ENCODE data around the gene C2orf42.
"Not testable (repeated sequence)": the region's sequence is repeated elsewhere in the genome, so short reads cannot be mapped to it uniquely, and the experiment has no call there.

C2orf42 gene

GRCh38 chr2:70190418-70191243, at the start of gene C2orf42:
Gene C2orf42, minus strand, starts transcription at chr2:70191019. Its CDS starts 9,034 bp downstream, at chr2:70181985.
- peak; percentile 97 for DNase-seq

GRCh38 chr2:70240599-70240998, 49.8 kb upstream of the C2orf42 start:
- DNase-seq: no peak

DNA sequence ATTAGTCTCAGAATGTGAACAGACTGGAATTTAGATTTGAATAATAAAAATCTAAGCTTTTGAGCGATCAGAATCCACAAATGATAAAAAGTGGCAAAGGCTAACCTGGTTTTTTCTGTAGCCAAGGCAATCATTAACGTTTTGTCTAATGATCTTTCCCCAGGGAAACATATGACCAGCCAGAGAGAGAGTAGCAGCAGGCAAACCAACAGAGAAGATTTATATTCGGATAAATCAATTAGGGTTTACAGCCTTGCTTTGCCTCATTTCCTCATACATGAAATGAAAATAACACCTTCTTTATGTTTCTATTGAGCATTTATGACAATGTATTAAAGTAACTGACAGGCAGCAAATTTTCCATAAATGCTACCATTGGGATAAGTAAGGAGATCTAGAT, 43.1 kb upstream of the C2orf42 start:
- no peak for DNase-seq

DNA sequence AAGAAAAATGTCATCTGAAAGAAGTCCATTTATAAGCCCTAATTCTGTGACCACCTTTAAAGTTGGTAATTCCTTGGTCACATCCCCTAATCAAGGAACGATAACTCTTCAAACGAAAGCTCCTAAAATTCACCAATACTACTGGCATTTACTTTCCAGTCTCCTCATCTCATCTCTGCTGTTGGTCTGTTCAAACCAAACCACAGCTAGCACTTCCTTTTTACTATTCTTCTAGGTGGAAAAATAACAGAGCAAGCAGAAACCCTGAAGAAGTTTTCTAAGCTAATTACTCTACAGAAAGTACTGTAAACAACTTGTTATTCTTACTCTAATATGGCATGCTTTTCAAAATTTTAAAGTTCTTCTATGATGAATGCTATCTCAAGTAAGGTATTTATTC, 36.0 kb upstream of the C2orf42 start:
- DNase-seq: no peak

DNA sequence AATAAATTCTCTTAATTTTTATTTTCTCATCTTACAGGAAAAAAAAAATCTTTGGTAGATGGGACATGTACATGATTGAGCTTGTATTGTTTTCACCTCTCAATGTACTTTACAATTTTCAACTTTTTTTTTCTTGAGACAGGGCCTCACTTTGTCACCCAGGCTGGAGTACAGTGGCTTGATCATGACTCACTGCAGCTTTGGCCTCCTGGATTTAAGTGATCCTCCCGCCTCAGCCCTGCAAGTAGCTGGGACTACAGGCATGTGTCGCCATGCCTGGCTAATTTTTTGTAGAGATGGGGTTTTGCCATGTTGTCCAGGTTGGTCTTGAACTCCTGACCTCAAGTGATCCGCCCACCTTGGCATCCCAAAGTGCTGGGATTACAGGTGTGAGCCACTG, 32.5 kb upstream of the C2orf42 start:
- DNase-seq: not testable (repeated sequence)

DNA sequence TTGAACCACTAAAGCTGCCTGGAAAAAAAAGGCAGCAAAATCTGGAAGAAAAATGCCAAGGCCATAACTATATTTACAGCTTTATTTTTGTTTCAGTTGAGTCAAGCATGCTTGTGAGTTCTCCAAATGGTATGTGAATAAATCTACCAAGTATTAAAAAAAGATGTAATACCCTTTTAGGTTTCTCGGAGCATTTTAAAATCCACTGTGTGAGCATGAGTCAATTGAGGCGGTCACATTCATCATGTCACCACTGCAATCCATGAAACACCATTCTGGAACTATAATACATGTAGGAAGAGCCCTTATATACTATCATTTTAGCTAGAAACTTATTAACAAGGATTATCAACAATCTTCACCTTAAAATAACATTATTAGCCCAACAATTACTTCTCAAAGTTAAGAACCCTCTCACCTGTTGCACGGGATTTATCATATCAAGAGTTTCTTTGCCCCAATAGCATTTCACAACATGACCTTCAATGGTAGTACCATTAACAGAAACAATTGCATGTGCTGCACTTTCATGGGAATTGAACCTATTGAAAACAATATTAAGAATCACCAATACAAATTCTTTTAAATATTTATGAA, 24.2 kb upstream of the C2orf42 start:
- no peak for DNase-seq

DNA sequence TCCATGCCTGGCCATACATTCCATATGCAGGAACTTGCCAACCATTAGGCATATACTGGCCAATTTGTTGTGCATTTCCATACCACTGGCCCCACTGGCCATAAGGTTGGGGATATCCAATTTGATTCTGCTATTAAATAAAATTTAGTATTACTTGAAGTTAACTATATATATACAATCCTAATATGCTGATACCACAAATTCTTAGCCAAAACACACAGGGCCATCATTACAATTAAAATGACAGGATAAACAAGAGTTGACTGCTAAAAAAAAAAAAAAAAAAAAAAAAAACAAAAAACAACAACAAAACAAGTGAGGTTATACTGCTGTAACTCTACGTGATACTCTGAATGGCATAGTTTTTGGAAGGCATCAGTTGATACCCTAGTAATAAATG, 23.5 kb upstream of the C2orf42 start:
- no peak for DNase-seq

GRCh38 chr2:70212298-70212932, 21.6 kb upstream of the C2orf42 start:
- DNase-seq: no peak

- DNase-seq: no peak
Measured at GRCh38 chr2:70211595-70211994, 20.8 kb upstream of the C2orf42 start.

DNA sequence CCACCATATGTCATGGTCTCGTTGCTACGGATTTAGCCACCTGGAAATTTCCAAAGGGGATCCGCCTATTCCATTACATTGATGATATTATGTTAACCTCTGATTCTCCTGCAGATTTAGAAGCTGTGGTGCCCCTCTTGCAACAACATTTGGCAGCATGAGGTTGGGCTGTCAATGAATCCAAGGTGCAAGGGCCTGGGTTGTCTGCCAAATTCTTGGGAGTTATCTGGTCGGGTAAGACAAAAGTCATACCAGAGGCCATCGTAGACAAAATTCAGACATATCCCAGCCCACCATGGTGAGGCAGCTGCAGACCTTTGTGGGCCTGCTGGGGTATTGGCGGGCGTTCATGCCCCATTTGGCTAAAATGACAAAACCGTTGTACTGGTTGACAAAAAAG, 13.6 kb upstream of the C2orf42 start:
- DNase-seq: no peak

DNA sequence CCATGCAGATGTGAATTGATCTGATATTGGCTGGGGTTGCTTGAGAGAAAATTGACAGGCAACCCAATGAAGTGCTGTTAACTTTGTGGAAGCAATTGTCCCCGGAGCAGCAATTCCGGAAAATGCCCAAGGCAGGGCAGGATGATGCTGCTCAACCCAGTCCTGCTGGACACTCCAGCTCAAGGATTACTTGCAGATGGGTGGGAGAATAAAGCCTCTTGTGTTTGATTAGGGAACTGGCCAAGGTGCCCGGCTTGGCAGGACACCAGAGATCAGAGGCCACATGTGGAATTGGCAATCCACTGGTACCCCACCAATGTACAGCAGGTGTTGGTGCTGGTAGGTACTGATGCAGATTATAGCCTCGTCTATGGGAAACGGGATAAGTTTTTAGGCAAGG, 12.3 kb upstream of the C2orf42 start:
- DNase-seq: no peak

DNA sequence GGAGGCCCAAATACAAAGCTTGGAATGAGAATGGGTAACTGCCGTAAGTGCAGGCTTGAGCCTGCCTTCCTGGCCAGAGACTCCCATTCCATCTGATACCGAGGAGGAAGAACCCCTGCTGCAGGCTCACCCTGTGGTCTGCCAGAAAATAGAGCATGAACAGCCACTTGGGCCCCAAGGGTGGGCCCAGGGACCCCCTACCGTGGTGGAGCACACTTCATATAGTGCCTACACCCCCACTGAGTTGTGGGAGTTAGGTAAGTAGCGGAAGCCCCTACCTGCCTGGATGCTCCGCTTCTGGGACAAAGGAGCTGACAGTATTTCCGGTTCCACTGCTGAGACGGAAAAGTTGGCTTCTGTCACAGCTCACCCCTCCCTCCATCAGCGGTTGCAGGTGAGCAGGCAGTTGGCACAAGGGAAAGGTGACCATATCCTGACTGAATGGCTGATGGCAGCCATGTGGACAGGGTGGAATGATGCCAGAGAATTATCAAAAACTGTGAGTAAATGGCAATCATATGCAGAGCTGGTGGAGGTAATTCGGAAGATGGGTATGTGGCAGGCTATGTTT, 11.5 kb upstream of the C2orf42 start:
- no peak for DNase-seq

DNA sequence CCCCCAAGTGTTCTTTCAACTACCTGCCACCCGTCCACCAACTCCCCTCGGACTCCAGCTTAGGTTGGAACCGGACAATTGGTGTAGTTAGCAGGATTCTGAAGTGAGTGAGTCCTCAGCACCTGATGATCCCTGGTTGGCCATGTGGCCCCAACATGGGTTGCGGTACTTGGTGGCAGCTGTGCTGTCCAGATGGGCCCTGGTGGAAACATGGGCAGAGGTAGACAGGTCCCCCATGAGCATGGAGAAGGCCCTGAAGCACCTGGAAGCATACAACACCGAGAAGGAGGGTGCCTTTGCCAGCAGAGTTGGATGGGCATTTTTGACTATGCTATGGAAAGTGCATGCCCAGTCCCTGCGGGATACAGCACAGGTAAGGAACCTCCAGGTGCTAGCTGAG, 11.0 kb upstream of the C2orf42 start:
- DNase-seq: no peak

- no peak for DNase-seq
Measured at GRCh38 chr2:70201225-70201768, 10.5 kb upstream of the C2orf42 start.

DNA sequence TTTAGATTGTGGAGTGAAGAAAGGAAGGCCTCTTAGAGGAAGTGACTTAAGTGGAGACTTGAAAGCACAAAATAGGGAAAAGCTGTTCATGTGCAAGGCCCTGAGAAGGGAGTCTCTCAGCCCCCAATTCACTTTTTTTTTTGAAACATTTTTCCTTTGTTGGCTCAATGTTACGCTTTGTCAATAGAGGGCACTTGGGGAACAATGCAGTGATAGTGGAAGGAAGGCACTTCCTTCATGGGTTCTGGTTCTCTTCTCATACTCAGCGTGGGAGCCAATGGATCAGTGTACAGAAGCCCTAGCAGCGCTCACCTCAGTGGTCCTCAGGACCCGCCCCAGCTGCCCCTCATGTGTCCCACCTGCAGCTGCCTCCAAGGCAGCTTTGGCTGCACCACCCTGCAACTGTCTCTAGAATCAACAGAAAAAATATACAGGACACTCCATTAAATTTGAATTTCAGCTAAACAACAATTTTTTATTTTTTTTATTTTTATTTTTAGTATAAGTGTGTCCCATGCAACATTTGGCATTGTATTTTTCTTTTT, 8.6 kb upstream of the C2orf42 start:
- no peak for DNase-seq

DNA sequence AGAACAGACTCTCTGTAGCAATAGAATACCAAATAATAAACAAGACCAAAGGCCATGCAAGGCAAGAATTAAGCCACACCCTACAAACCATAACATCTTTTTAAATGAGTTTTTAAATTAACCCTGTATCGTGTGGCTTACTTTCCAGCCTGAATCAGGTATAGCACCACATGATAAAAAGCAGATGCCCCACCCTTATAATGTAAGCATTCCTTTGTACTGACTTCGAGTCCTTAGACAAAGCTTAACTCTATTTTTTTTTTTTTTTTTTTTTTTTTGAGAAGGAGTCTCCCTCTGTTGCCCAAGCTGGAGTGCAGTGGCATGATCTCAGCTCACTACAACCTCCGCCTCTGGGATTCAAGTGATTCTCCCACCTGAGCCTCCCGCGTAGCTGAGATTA, 1.7 kb upstream of the C2orf42 start:
- no peak for DNase-seq

- DNase-seq: no peak
Measured at GRCh38 chr2:70191244-70191735, 471 bp upstream of the C2orf42 start.

GRCh38 chr2:70188460-70188859, 2.4 kb downstream of the C2orf42 start:
- no peak for DNase-seq

DNA sequence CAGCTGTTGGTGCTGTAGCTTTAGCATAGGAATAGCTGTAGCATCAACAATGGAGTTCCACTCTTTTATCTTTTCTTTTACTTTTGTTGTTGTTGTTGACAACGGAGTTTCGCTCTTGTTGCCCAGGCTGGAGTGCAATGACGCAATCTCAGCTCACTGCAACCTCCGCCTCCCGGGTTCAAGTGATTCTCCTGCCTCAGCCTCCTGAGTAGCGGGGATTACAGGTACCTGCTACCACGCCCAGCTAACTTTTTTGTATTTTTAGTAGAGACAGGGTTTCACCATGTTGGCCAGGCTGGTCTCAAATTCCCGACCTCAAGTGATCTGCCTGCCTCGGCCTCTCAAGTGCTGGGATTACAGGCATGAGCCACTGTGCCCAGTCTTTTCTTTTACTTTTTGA, 3.6 kb downstream of the C2orf42 start:
- not testable (repeated sequence) for DNase-seq

GRCh38 chr2:70182689-70183088, 8.1 kb downstream of the C2orf42 start:
- DNase-seq: no peak

- DNase-seq: no peak
Measured at GRCh38 chr2:70181363-70181956, 9.4 kb downstream of the C2orf42 start.

DNA sequence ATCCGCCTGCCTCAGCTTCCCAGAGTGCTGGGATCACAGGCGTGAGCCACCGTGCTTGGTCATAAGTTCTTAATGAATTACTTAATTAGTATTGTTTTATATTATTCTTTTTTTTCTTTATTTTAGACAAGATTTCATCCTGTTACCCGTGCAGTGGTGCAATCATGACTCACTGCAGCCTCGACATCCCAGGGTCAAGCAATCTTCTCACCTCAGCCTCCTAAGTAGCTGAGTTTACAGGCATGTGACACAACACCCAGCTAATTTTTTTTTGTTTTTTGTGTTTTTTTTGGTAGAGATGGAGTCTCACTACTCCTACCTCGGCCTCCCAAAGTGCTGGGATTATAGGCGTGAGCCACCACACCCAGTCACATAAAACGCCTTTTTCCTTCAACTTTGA, 17.3 kb downstream of the C2orf42 start:
- no peak for DNase-seq
